ENCODE measurements around the gene MEDAG. TPM values are rescaled to one million over a fixed set of nuclear protein-coding genes. Genes with fewer than 3 reads are reported as not detected.

The MEDAG gene
- total RNA-seq, 4 donors from 2014 or later: 16.5 to 45.9 (median 19.1) TPM

- Histone ChIP-seq H3K27me3 (no peaks in the 10 kb centered on the region), H3K4me3 (no peak overlapping the region), H3K4me1 (no peaks in the 10 kb centered on the region), H3K36me3 (no peaks in the 10 kb centered on the region), H3K9me3 (no peaks in the 10 kb centered on the region), H3K27ac (no peak overlapping the region)
- TF ChIP-seq, protein P1, sequence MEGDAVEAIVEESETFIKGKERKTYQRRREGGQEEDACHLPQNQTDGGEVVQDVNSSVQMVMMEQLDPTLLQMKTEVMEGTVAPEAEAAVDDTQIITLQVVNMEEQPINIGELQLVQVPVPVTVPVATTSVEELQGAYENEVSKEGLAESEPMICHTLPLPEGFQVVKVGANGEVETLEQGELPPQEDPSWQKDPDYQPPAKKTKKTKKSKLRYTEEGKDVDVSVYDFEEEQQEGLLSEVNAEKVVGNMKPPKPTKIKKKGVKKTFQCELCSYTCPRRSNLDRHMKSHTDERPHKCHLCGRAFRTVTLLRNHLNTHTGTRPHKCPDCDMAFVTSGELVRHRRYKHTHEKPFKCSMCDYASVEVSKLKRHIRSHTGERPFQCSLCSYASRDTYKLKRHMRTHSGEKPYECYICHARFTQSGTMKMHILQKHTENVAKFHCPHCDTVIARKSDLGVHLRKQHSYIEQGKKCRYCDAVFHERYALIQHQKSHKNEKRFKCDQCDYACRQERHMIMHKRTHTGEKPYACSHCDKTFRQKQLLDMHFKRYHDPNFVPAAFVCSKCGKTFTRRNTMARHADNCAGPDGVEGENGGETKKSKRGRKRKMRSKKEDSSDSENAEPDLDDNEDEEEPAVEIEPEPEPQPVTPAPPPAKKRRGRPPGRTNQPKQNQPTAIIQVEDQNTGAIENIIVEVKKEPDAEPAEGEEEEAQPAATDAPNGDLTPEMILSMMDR (IDR thresholded peaks at IDR 0.05): no peak
- no peak for TF ChIP-seq POLR2A (IDR thresholded peaks at IDR 0.05)
- intact Hi-C loops (cut with DNase I; ENCODE audit: low total_unique reads): no loop called here
- no peak for DNase-seq
These were observed 59.3 kb downstream of the MEDAG start for GRCh38 chr13:30965380-30965779.

DNA sequence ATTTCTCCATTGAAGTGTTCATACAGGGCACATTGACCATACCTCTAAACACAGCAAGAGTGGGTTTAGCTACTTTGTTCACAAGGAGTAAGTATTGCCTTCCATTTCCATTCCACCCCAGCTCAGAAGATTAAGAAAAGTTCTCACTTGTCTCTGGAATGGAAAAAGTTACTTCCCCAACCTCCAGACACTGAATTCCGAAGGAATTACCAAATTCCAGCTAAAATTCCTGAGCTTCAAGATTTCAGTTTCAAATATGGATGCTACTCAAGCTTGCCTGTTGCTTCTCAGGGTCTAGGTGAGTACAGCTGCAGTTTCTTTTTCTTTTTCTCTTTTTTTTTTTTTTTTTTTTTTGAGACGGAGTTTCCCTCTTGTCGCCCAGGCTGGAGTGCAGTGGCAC, 60.0 kb downstream of the MEDAG start:
- Histone ChIP-seq H3K27ac (no peak overlapping the region), H3K36me3 (no peaks in the 10 kb centered on the region), H3K9me3 (no peaks in the 10 kb centered on the region), H3K4me1 (no peaks in the 10 kb centered on the region), H3K4me3 (no peak overlapping the region), H3K27me3 (no peaks in the 10 kb centered on the region)
- intact Hi-C loops (cut with DNase I; ENCODE audit: low total_unique reads): no loop called here
- DNase-seq: no peak
- TF ChIP-seq, protein P1 (IDR thresholded peaks at IDR 0.05): no peak
- TF ChIP-seq POLR2A (IDR thresholded peaks at IDR 0.05): no peak

GRCh38 chr13:30968846-30969245, 62.8 kb downstream of the MEDAG start:
- Histone ChIP-seq H3K4me1 (no peaks in the 10 kb centered on the region), H3K4me3 (no peak overlapping the region), H3K9me3 (no peaks in the 10 kb centered on the region), H3K27me3 (no peaks in the 10 kb centered on the region), H3K36me3 (no peaks in the 10 kb centered on the region), H3K27ac (no peak overlapping the region)
- no peak for DNase-seq
- TF ChIP-seq, protein P1 (IDR thresholded peaks at IDR 0.05): no peak
- no peak for TF ChIP-seq POLR2A (IDR thresholded peaks at IDR 0.05)
- intact Hi-C loops (cut with DNase I; ENCODE audit: low total_unique reads): no loop called here

DNA sequence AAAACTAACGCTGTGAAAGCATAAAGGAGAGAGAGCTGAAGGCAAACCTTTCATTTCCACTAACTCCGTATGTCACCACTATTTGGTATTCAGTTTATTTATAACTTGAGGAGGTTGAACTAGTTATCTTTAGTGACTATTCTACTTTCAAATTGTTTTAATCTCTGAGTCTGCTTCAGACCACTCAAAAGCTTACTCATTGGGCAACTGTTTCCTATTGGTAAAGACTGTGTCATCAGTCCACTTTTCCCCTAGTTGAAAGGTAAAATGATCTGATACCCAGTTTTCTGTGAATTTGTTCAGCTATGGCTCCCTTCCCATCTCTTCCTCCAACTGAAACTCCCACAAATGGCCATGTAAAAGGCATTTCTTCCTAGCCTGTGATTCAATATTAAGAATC, 65.5 kb downstream of the MEDAG start:
- TF ChIP-seq POLR2A (IDR thresholded peaks at IDR 0.05): no peak
- TF ChIP-seq, protein P1 (IDR thresholded peaks at IDR 0.05): no peak
- no peak overlapping the region for H3K4me3 ChIP-seq
- H3K27ac ChIP-seq: no peak overlapping the region
- no peaks in the 10 kb centered on the region for H3K4me1 ChIP-seq
- no peaks in the 10 kb centered on the region for H3K36me3 ChIP-seq
- no peaks in the 10 kb centered on the region for H3K9me3 ChIP-seq
- intact Hi-C loops (cut with DNase I; ENCODE audit: low total_unique reads): no loop called here
- no peaks in the 10 kb centered on the region for H3K27me3 ChIP-seq
- DNase-seq: no peak

DNA sequence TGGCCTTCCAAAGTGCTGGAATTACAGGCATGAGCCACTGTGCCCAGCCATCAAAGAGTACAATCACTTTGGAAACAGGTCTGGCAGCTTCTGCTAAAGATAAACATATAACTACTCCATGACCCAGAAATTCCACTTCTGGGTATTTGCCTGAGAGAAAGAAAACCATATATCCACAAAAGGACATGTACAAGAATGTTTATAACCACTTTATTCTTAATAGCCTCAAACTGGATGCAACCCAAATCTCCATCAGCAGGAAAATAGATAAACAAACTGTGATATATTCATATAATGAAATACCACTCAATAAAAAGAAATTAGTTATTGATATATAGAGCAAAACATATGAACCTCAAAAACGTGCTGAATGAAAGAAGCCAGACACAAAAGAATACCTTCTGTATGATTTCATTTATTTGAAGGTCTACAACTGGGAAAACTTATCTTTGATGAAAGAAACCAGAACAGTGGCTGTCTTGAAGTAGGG, 66.9 kb downstream of the MEDAG start:
- no peaks in the 10 kb centered on the region for H3K36me3 ChIP-seq
- H3K4me1 ChIP-seq: peaks cover 0 to 4% of the 10 kb centered on the region in 2 donors
- intact Hi-C loops (cut with DNase I; ENCODE audit: low total_unique reads): no loop called here
- no peak overlapping the region for H3K4me3 ChIP-seq
- TF ChIP-seq, protein P1 (IDR thresholded peaks at IDR 0.05): no peak
- no peak for TF ChIP-seq POLR2A (IDR thresholded peaks at IDR 0.05)
- no peak overlapping the region for H3K27ac ChIP-seq
- no peaks in the 10 kb centered on the region for H3K9me3 ChIP-seq
- H3K27me3 ChIP-seq: no peaks in the 10 kb centered on the region
- no peak for DNase-seq
